DOHH2 (cell line): ENCODE measurements around the gene NAP1L2.

Experiments used
- EZH2phosphoT487 ChIP-seq: fragments of 200-600 bp; sonication (generic); IDR thresholded peaks from 2 replicates; pipeline ENCODE4 v1.6.1; 2017; ENCODE audit warnings: borderline replicate concordance, mild to moderate bottlenecking, antibody characterized with exemption, low read length, moderate library complexity, mixed read lengths
- TF ChIP-seq, protein P1 (sequence below): fragments of 200-600 bp; sonication (generic); IDR thresholded peaks from one replicate; pipeline ENCODE4 v1.5.1; 2014; ENCODE audit warnings: antibody characterized with exemption, mild to moderate bottlenecking, low read depth, low read length; ENCODE audit not compliant: poor library complexity, severe bottlenecking

DNA sequence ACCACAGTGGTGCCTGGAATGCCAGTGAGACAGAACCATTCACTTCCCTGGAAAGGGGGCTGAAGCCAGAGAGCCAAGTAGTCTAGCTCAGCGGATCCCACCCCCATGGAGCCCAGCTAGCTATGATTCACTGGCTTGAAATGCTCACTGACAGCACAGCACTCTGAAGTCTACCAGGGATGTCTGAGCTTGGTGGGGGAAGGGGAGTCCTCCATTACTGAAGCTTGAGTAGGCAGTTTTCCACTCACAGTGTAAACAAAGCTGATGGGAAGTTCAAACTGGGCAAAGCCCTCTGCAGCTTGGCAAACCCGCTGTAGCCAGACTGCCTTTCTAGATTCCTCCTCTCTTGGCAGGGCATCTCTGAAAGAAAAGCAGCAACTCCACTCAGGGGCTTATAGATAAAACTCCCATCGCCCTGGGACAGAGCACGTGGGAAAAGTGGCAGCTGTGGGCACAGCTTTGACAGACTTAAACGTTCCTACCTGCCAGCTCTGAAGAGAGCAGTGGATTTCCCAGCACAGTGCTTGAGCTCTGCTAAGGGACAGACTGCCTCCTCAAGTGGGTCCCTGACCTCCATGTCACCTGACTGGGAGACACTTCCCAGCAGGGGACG lies 32.0 kb downstream of the NAP1L2 start:
- TF ChIP-seq, protein P1, sequence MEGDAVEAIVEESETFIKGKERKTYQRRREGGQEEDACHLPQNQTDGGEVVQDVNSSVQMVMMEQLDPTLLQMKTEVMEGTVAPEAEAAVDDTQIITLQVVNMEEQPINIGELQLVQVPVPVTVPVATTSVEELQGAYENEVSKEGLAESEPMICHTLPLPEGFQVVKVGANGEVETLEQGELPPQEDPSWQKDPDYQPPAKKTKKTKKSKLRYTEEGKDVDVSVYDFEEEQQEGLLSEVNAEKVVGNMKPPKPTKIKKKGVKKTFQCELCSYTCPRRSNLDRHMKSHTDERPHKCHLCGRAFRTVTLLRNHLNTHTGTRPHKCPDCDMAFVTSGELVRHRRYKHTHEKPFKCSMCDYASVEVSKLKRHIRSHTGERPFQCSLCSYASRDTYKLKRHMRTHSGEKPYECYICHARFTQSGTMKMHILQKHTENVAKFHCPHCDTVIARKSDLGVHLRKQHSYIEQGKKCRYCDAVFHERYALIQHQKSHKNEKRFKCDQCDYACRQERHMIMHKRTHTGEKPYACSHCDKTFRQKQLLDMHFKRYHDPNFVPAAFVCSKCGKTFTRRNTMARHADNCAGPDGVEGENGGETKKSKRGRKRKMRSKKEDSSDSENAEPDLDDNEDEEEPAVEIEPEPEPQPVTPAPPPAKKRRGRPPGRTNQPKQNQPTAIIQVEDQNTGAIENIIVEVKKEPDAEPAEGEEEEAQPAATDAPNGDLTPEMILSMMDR = no peak
- no peak for TF ChIP-seq EZH2phosphoT487
